Smooth muscle cell of the coronary artery (primary cell): Measurements from ENCODE around the gene EFHB. TPM values are rescaled to one million over a fixed set of nuclear protein-coding genes. Genes with fewer than 3 reads are reported as not detected.

Source experiments
- total RNA-seq: library from RNA; depleted of rRNA; stranded (reverse); fragments of >200 nt; gene quantifications from 2 replicates; pipeline ENCODE4 v1.2.3, GENCODE V29; 2014; ENCODE audit warnings: low replicate concordance

Gene EFHB, protein sequence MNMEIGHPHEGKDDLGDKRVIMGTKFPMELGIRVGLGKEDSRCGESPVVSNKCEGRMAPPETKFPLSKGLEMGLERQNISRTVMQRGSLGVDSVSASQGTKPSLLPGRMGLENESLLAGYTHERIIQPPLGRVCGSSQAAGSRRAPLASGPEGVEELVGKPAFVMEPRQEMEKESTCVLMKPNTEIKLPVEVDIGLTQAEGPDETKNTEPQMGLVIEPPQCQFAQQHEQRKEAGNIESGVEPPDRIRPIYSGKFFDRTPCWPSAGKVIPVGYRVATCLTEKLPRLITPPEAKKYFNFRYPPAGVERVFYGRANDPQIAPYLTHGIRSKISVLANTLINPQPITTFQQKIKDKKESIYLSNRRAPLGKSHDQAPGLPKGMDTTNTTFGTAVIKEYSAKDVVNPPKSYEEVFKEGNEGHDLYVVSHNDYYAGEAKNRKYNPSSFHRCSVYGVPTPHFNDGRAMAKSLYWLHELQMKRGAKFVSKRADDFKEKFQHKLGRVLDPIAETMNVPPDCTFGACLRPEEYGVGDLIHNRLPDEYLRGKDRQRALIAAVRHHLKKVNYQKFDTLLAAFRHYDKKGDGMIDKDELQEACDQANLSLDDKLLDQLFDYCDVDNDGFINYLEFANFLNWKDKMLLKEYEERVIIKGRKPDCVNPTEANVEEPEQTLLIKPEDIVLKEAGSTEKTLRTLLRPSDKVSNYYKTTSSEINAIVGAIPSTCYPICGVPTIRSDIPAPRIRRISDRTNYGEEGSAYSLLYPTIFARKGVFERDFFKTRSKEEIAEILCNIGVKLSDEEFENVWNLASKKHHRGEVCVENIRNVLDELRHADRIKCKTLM
- total RNA-seq: 0.23 and 1.9 TPM in 2 replicates

DNA sequence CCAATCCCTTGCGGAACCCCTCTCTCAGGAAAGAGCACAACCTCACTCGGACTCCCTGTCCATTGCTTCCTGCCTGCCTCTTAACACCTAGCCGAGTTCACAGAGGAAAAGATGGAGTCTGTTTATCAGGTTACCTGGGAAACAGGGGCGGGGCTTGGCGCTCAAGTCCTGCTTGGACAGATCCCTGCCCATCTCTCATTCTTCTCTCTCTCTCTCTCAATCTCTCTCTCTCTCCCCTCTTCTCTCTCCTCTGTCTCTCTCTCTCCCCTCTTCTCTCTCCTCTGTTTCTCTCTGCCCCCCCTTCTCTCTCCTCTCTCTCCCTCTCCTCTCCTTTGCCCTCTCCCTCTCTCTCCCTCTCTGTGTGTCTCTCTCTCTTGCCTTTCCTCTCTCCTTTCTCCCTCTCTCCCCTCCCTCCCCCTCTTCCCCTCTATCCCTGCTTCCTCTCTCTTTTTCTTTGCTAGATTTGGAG lies at the start of gene EFHB:
Gene EFHB (minus strand): TSS at position 120 of the 469 bp plus-strand sequence. CDS start 199 bp downstream, outside the sequence.

DNA sequence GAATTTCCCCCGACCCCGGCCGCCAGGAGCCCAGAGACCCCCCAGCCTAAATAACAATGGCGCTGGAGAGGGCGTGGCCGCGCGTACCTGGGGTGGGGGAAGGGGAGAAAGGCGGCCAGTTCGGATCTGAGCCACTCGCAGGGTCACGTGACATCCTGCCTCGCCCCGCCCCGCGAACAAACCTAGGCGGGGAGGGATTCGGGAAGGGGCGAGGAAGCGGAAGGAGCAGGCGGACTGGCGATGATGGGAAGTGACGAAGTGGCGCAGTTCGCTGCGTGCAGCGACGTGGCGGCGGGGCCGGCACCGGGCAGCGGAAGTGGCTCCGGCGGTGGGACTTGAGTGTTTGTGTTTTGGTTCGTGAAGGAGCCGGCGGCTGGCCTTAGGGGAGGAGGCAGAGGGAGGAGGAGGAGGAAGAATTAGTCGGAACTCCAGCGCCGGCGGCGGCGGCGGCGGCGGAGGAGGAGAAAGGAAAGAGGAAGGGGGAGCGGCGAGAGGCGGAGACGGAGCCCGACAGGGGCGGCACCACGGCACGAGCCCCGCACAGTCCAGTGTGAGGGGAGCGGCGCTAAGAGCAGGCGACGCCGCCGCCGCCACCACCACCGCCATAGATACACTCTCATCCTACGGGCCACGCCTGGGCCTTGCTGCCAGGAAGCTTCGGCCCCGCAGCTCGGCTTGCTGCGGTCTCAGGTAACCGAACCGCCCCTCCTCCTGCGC lies 13.0 kb upstream of the EFHB start, which contains the start of gene RAB5A:
Gene RAB5A (plus strand): TSS at position 266 of the 717 bp plus-strand sequence. CDS start 3,802 bp downstream, outside the sequence.

Other genes with a start within 250 kb of the EFHB start
- 16.8 and 46.8 TPM in 2 replicates for gene RAB5A, start 12.9 kb upstream of the EFHB start, total RNA-seq
- gene PP2D1, start 78.0 kb upstream of the EFHB start, total RNA-seq: not detected in 2 replicates
- 3.0 and 8.0 TPM in 2 replicates for gene KAT2B, start 106.2 kb upstream of the EFHB start, total RNA-seq